Loucy (cell line): Measurements from ENCODE around the gene CERS5.

Source experiments
- H2AFZ ChIP-seq: fragments of 200-600 bp; sonication (generic); 2 replicates; pipeline ENCODE4 v1.6.0; 2016; ENCODE audit warnings: antibody characterized with exemption, mild to moderate bottlenecking, low read length, moderate library complexity
- H3F3A ChIP-seq: fragments of 200-600 bp; 2 replicates; pipeline ENCODE4 v1.6.0; 2016; ENCODE audit warnings: antibody characterized with exemption, low read depth, mild to moderate bottlenecking
- H3K27me3 ChIP-seq: fragments of 200-600 bp; sonication (generic); 2 replicates; pipeline ENCODE4 v1.6.1; 2014; ENCODE audit warnings: low read length, mild to moderate bottlenecking; ENCODE audit not compliant: insufficient read depth, poor library complexity, severe bottlenecking
- H3K36me3 ChIP-seq: fragments of 200-600 bp; sonication (generic); 2 replicates; pipeline ENCODE4 v1.6.1; 2016; ENCODE audit warnings: low read length; ENCODE audit not compliant: insufficient read depth
- H3K4me1 ChIP-seq: fragments of 200-600 bp; sonication (generic); 2 replicates; pipeline ENCODE4 v1.5.1; 2014; ENCODE audit warnings: low read length, mild to moderate bottlenecking; ENCODE audit not compliant: insufficient read depth, poor library complexity, severe bottlenecking
- H3K4me2 ChIP-seq: fragments of 200-600 bp; sonication (generic); 2 replicates; pipeline ENCODE4 v1.6.0; 2014; ENCODE audit warnings: antibody characterized with exemption, low read length, low read depth, mild to moderate bottlenecking; ENCODE audit not compliant: poor library complexity, severe bottlenecking
- H3K4me3 ChIP-seq: fragments of 200-600 bp; sonication (generic); 2 replicates; pipeline ENCODE4 v1.5.1; 2014; ENCODE audit warnings: low read length, mild to moderate bottlenecking, mixed read lengths; ENCODE audit not compliant: poor library complexity, severe bottlenecking
- H3K79me2 ChIP-seq: fragments of 200-600 bp; sonication (generic); 2 replicates; pipeline ENCODE4 v1.6.1; 2014; ENCODE audit warnings: low read length; ENCODE audit not compliant: insufficient read depth
- H3K9ac ChIP-seq: fragments of 200-600 bp; sonication (generic); 2 replicates; pipeline ENCODE4 v1.6.0; 2014; ENCODE audit warnings: mild to moderate bottlenecking, low read depth, low read length, moderate library complexity; ENCODE audit not compliant: poor library complexity, severe bottlenecking
- H3K9me2 ChIP-seq: fragments of 200-600 bp; sonication (generic); replicated peaks from 2 replicates; pipeline ENCODE4 v1.6.1; 2016; ENCODE audit warnings: low read depth, low read length, mixed read lengths
- H3K9me3 ChIP-seq: fragments of 200-600 bp; sonication (generic); 2 replicates; pipeline ENCODE4 v1.6.1; 2014; ENCODE audit warnings: mild to moderate bottlenecking, antibody characterized with exemption, low read length, low read depth; ENCODE audit not compliant: insufficient read depth
- H4K20me1 ChIP-seq: fragments of 200-600 bp; sonication (generic); 2 replicates; pipeline ENCODE4 v1.6.0; 2014; ENCODE audit warnings: antibody characterized with exemption, low read length, mild to moderate bottlenecking; ENCODE audit not compliant: insufficient read depth, poor library complexity, severe bottlenecking
- CTCF ChIP-seq: fragments of 200-600 bp; sonication (generic); conservative IDR thresholded peaks from 2 replicates; pipeline ENCODE4 v1.5.1; 2014; ENCODE audit warnings: mild to moderate bottlenecking, antibody characterized with exemption, low read length
- EZH2phosphoT487 ChIP-seq: fragments of 200-600 bp; IDR thresholded peaks from 2 replicates; pipeline ENCODE4 v1.6.1; 2018; ENCODE audit warnings: antibody characterized with exemption, mild to moderate bottlenecking, moderate library complexity, borderline replicate concordance

Gene CERS5

GRCh38 chr12:50186681-50187080, 19.5 kb upstream of the CERS5 start:
- Histone ChIP-seq H3K4me2 (no peak overlapping the region), H3K27me3 (no peaks in the 10 kb centered on the region), H2AFZ (no peak overlapping the region), H3K9ac (no peak overlapping the region), H3F3A (peaks cover 3% of the 10 kb centered on the region), H3K36me3 (peaks cover 4% of the 10 kb centered on the region; the same call in 1 of the 2 replicates), H4K20me1 (no peaks in the 10 kb centered on the region), H3K9me3 (no peaks in the 10 kb centered on the region), H3K9me2 (no peaks in the 10 kb centered on the region), H3K79me2 (no peaks in the 10 kb centered on the region), H3K4me3 (no peak overlapping the region), H3K4me1 (peaks cover 52% of the 10 kb centered on the region)
- no peak for TF ChIP-seq CTCF
- TF ChIP-seq EZH2phosphoT487, result no peak

GRCh38 chr12:50185970-50186663, 18.9 kb upstream of the CERS5 start:
- Histone ChIP-seq H2AFZ (no peak overlapping the region), H3K9me2 (no peaks in the 10 kb centered on the region), H3K9ac (no peak overlapping the region), H3K36me3 (peaks cover 8% of the 10 kb centered on the region; the same call in 1 of the 2 replicates), H3K4me2 (no peak overlapping the region), H4K20me1 (no peaks in the 10 kb centered on the region), H3K4me3 (no peak overlapping the region), H3K79me2 (no peaks in the 10 kb centered on the region), H3K4me1 (peaks cover 52% of the 10 kb centered on the region), H3K27me3 (no peaks in the 10 kb centered on the region), H3K9me3 (no peaks in the 10 kb centered on the region), H3F3A (peaks cover 3% of the 10 kb centered on the region)
- TF ChIP-seq CTCF (no peak), EZH2phosphoT487 (no peak)

- no peaks in the 10 kb centered on the region for H3K9me2 ChIP-seq
- H2AFZ ChIP-seq, result no peak overlapping the region
- H3K27me3 ChIP-seq, result no peaks in the 10 kb centered on the region
- peaks cover 52% of the 10 kb centered on the region for H3K4me1 ChIP-seq
- H3K4me2 ChIP-seq, result no peak overlapping the region
- H3K4me3 ChIP-seq, result no peak overlapping the region
- H3K9ac ChIP-seq, result no peak overlapping the region
- peaks cover 8% of the 10 kb centered on the region; the same call in 1 of the 2 replicates for H3K36me3 ChIP-seq
- H4K20me1 ChIP-seq, result no peaks in the 10 kb centered on the region
- no peaks in the 10 kb centered on the region for H3K9me3 ChIP-seq
- TF ChIP-seq EZH2phosphoT487, result no peak
- no peak for TF ChIP-seq CTCF
- H3K79me2 ChIP-seq, result no peaks in the 10 kb centered on the region
- H3F3A ChIP-seq, result peaks cover 3% of the 10 kb centered on the region
Measured at GRCh38 chr12:50185301-50185895, 18.2 kb upstream of the CERS5 start.
